GM08714 (cell line): ENCODE results near the gene RARS2.
"Not testable (repeated sequence)": the region's sequence is repeated elsewhere in the genome, so short reads cannot be mapped to it uniquely, and the experiment has no call there.

ENCODE experiments used
- H3K4me3 ChIP-seq: fragments of 200-500 bp; sonication (Bioruptor generic); 2 replicates; pipeline ENCODE4 v1.5.1; 2014; ENCODE audit warnings: mild to moderate bottlenecking, low read length, inconsistent platforms
- ZNF274 ChIP-seq: IDR thresholded peaks from 2 replicates; pipeline ENCODE4 v1.6.1; 2012; ENCODE audit warnings: mild to moderate bottlenecking, low read depth, low read length

The RARS2 gene

GRCh38 chr6:87589693-87590416 lies at the start of gene RARS2, which contains the start of gene ORC3:
Gene RARS2, minus strand, starts transcription at chr6:87589987. Its CDS starts 30 bp downstream, at chr6:87589957.
Gene ORC3, plus strand, starts transcription at chr6:87590135. Its CDS starts 34 bp downstream, at chr6:87590169.
- peak within 1 kb of the TSS; percentile 81 for H3K4me3 ChIP-seq
- no peak for TF ChIP-seq ZNF274

- TF ChIP-seq ZNF274, result no peak
- H3K4me3 ChIP-seq, result no peak overlapping the region
Measured at GRCh38 chr6:87639373-87639772, 49.6 kb upstream of the RARS2 start.

- TF ChIP-seq ZNF274, result no peak
- H3K4me3 ChIP-seq, result no peak overlapping the region
Measured at GRCh38 chr6:87637106-87637505, 47.3 kb upstream of the RARS2 start.

GRCh38 chr6:87636315-87636714 lies 46.5 kb upstream of the RARS2 start:
- TF ChIP-seq ZNF274, result no peak
- no peak overlapping the region for H3K4me3 ChIP-seq

GRCh38 chr6:87633851-87634250 lies 44.1 kb upstream of the RARS2 start:
- TF ChIP-seq ZNF274, result no peak
- H3K4me3 ChIP-seq, result no peak overlapping the region

- no peak for TF ChIP-seq ZNF274
- H3K4me3 ChIP-seq, result no peak overlapping the region
Measured at GRCh38 chr6:87630746-87631145, 41.0 kb upstream of the RARS2 start.

- no peak for TF ChIP-seq ZNF274
- H3K4me3 ChIP-seq, result no peak overlapping the region
Measured at GRCh38 chr6:87628881-87629280, 39.1 kb upstream of the RARS2 start.

- no peak for TF ChIP-seq ZNF274
Measured at GRCh38 chr6:87628424-87628823, 38.6 kb upstream of the RARS2 start.

GRCh38 chr6:87623248-87623647 lies 33.5 kb upstream of the RARS2 start:
- no peak overlapping the region for H3K4me3 ChIP-seq
- TF ChIP-seq ZNF274, result no peak

More at GRCh38 chr6:87628424-87628823, 38.6 kb upstream of the RARS2 start:
- H3K4me3 ChIP-seq, result no peak overlapping the region

GRCh38 chr6:87618531-87618930 lies 28.7 kb upstream of the RARS2 start:
- H3K4me3 ChIP-seq, result no peak overlapping the region
- TF ChIP-seq ZNF274, result no peak

GRCh38 chr6:87617405-87617804 lies 27.6 kb upstream of the RARS2 start:
- H3K4me3 ChIP-seq, result no peak overlapping the region
- TF ChIP-seq ZNF274, result no peak

GRCh38 chr6:87613018-87613417 lies 23.2 kb upstream of the RARS2 start:
- not testable (repeated sequence) for H3K4me3 ChIP-seq

- no peak for TF ChIP-seq ZNF274
- H3K4me3 ChIP-seq, result no peak overlapping the region
Measured at GRCh38 chr6:87608802-87609201, 19.0 kb upstream of the RARS2 start.

- H3K4me3 ChIP-seq, result no peak overlapping the region
- TF ChIP-seq ZNF274, result no peak
Measured at GRCh38 chr6:87606199-87606598, 16.4 kb upstream of the RARS2 start.

- H3K4me3 ChIP-seq, result no peak overlapping the region
- no peak for TF ChIP-seq ZNF274
Measured at GRCh38 chr6:87600576-87600975, 10.8 kb upstream of the RARS2 start.

GRCh38 chr6:87590990-87591389 lies 1.2 kb upstream of the RARS2 start:
- no peak for TF ChIP-seq ZNF274
- peak overlapping the region; percentile 81 for H3K4me3 ChIP-seq
